HepG2 (cell line): ENCODE data around the gene B9D2. TPM values are rescaled to one million over a fixed set of nuclear protein-coding genes. Genes with fewer than 3 reads are reported as not detected.

Experiments
- ARNT ChIP-seq: fragments of 450-650 bp; IDR thresholded peaks from 2 replicates; pipeline ENCODE4 v1.6.1; 2017
- ARNTL ChIP-seq: sonication (generic); formaldehyde crosslinking; IDR thresholded peaks from 2 replicates; pipeline ENCODE4 v1.4.0; 2020; ENCODE audit warnings: mild to moderate bottlenecking, missing genetic modification reagents
- ASH2L ChIP-seq: fragments of 300-600, 200-600 bp; sonication (generic); IDR thresholded peaks from 2 replicates; pipeline ENCODE4 v1.7.0; 2017; ENCODE audit warnings: low read depth, mild to moderate bottlenecking, moderate library complexity, mixed read lengths, low read length; ENCODE audit not compliant: insufficient read length
- ATAD3A ChIP-seq: sonication (generic); formaldehyde crosslinking; IDR thresholded peaks from 2 replicates; pipeline ENCODE4 v1.4.0; 2020; ENCODE audit warnings: missing genetic modification reagents
- ATM ChIP-seq: fragments of 450-650 bp; IDR thresholded peaks from 2 replicates; pipeline ENCODE4 v1.7.1; 2017; ENCODE audit warnings: mild to moderate bottlenecking, borderline replicate concordance
- EZH2 ChIP-seq: conservative IDR thresholded peaks from 2 replicates; pipeline ENCODE4 v1.6.1; 2012; ENCODE audit warnings: mild to moderate bottlenecking, low read depth, low read length, moderate library complexity
- FOXC1 ChIP-seq: sonication (generic); formaldehyde crosslinking; IDR thresholded peaks from 2 replicates; pipeline ENCODE4 v1.8.0; 2022; ENCODE audit warnings: mild to moderate bottlenecking, missing genetic modification reagents, borderline replicate concordance
- MTERF4 ChIP-seq: sonication (generic); formaldehyde crosslinking; IDR thresholded peaks from 2 replicates; pipeline ENCODE4 v1.8.0; 2023; ENCODE audit warnings: mild to moderate bottlenecking, missing genetic modification reagents
- MXD1 ChIP-seq: sonication (generic); formaldehyde crosslinking; IDR thresholded peaks from 2 replicates; pipeline ENCODE4 v1.4.0; 2020; ENCODE audit warnings: mild to moderate bottlenecking, missing genetic modification reagents
- NFE2L1 ChIP-seq: sonication (generic); formaldehyde crosslinking; IDR thresholded peaks from 2 replicates; pipeline ENCODE4 v1.4.0; 2020; ENCODE audit warnings: missing genetic modification reagents, mild to moderate bottlenecking, borderline replicate concordance
- PPARG ChIP-seq: conservative IDR thresholded peaks from 2 replicates; pipeline ENCODE4 v1.6.1; 2016; ENCODE audit warnings: missing biosample characterization, missing genetic modification reagents
- SAFB2 ChIP-seq: sonication (generic); formaldehyde crosslinking; IDR thresholded peaks from 2 replicates; pipeline ENCODE4 v1.5.1; 2020; ENCODE audit warnings: missing genetic modification reagents, low read depth, mild to moderate bottlenecking, borderline replicate concordance
- SMAD1 ChIP-seq: sonication (generic); formaldehyde crosslinking; IDR thresholded peaks from 2 replicates; pipeline ENCODE4 v1.4.0; 2020; ENCODE audit warnings: missing genetic modification reagents, low read depth, mild to moderate bottlenecking, borderline replicate concordance
- TOPORS ChIP-seq: sonication (generic); formaldehyde crosslinking; IDR thresholded peaks from 2 replicates; pipeline ENCODE4 v1.8.0; 2023; ENCODE audit warnings: mild to moderate bottlenecking, missing genetic modification reagents
- ZFP37 ChIP-seq: sonication (generic); formaldehyde crosslinking; IDR thresholded peaks from 2 replicates; pipeline ENCODE4 v1.4.0; 2020; ENCODE audit warnings: missing genetic modification reagents, borderline replicate concordance
- ZKSCAN1 ChIP-seq: fragments of 150-350 bp; IDR thresholded peaks from 2 replicates; pipeline ENCODE4 v1.6.1; 2014; ENCODE audit warnings: low read length
- ZNF350 ChIP-seq: sonication (generic); formaldehyde crosslinking; IDR thresholded peaks from 2 replicates; pipeline ENCODE4 v1.4.0; 2020; ENCODE audit warnings: mild to moderate bottlenecking, low read depth, missing genetic modification reagents, borderline replicate concordance
- ZNF530 ChIP-seq: sonication (generic); formaldehyde crosslinking; IDR thresholded peaks from 2 replicates; pipeline ENCODE4 v1.5.0; 2020; ENCODE audit warnings: low read depth, mild to moderate bottlenecking, missing genetic modification reagents
- ZNF703 ChIP-seq: sonication (generic); formaldehyde crosslinking; IDR thresholded peaks from 2 replicates; pipeline ENCODE4 v1.5.1; 2020; ENCODE audit warnings: missing genetic modification reagents, mild to moderate bottlenecking, moderate library complexity, borderline replicate concordance
- ZNF713 ChIP-seq: sonication (generic); formaldehyde crosslinking; IDR thresholded peaks from 2 replicates; pipeline ENCODE4 v1.4.0; 2020; ENCODE audit warnings: mild to moderate bottlenecking, missing genetic modification reagents
- ZNF790 ChIP-seq: sonication (generic); formaldehyde crosslinking; IDR thresholded peaks from 2 replicates; pipeline ENCODE4 v1.8.0; 2022; ENCODE audit warnings: missing genetic modification reagents, mild to moderate bottlenecking, borderline replicate concordance
- ZSCAN12 ChIP-seq: sonication (generic); formaldehyde crosslinking; IDR thresholded peaks from 2 replicates; pipeline ENCODE4 v1.9.0; 2021; ENCODE audit warnings: mild to moderate bottlenecking, missing genetic modification reagents
- polyA plus RNA-seq, 8 experiments: library from polyadenylated mRNA; depleted of rRNA in 3 of 8; stranded (reverse) in 7 of 8; unstranded in 1 of 8; fragments of >200 nt; fragmentation: Illumina TruSeq in 4 of 8; extraction: Trizol in 4 of 8; gene quantifications; 2 replicates each; pipeline versions ENCODE4 v1.2.1 to v1.2.3, GENCODE V29; 2011 to 2016; ENCODE audit warnings: low read depth in 4 of 8, missing spikeins in 1 of 8, mixed read lengths in 1 of 8; ENCODE audit not compliant: insufficient read depth in 1 of 8
- total RNA-seq, 5 experiments: library from RNA; depleted of rRNA; stranded (reverse); fragments of >200 nt; fragmentation: Illumina TruSeq; extraction: Trizol; gene quantifications; 2 replicates each; pipeline ENCODE4 v1.2.3, GENCODE V29; 2016; ENCODE audit warnings: low read depth in 1 of 5
- TF ChIP-seq, protein P1 (sequence below): sonication (generic); formaldehyde crosslinking; IDR thresholded peaks from 2 replicates; pipeline ENCODE4 v1.4.0; 2020; ENCODE audit warnings: missing genetic modification reagents, borderline replicate concordance
- TF ChIP-seq, protein P2 (sequence below): sonication (generic); formaldehyde crosslinking; IDR thresholded peaks from 2 replicates; pipeline ENCODE4 v1.5.1; 2020; ENCODE audit warnings: mild to moderate bottlenecking, missing genetic modification reagents, moderate library complexity

The B9D2 gene
- total and polyA plus RNA-seq, 2 of the 13 experiments (the other 11 are each of a cell fraction or from before 2014, with no cell fraction given): 3.1 to 4.4 TPM

DNA sequence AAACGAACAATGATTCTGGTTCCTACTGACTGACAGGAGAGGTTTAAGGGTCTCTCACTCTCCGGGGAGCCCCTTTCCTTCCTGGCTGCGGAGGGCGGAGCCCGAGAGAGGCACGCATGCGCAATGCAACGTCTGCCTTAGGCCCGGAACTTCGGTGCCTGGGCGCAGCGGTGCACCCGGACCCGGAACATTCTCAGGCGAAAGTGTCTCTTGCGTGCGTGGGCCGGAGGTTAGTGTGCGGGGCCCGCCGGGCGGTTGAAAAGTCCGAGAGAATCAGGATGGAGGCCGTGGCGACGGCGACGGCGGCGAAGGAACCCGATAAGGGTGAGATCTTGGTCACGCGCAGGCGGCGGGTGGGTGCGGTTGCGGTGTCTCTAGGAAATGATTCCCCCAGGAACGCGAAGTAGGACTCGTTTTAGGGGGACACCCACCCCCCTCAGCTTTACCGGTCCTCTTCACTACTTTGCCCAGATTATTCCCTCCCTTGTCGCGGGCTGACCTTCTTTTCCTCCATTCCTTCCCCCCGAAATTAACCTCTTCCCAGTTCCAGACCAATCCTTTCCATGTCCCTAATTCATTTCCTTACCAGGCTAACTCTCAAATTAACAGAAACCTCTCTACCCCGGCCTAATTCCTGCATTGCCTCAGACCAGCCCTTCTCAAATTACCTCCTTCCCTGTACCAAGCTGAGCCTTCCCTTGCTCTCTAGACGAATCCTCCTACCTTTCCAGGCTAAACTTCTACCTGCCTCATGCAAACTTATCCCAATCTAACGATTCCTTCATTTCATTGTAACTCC is 53.7 kb downstream of the B9D2 start, which contains the start of gene CCDC97 (continued):
- TF ChIP-seq ATAD3A (CRISPR knock-in tag) (no peak), ATM (no peak), PPARG (CRISPR knock-in tag) (no peak), ZNF530 (CRISPR knock-in tag) (no peak), ARNTL (CRISPR knock-in tag) (0 out of 2 replicates have a peak, but pooled peaks have one; percentile 55), EZH2 (no peak), ARNT (no peak), TOPORS (CRISPR knock-in tag) (0 out of 2 replicates have a peak, but pooled peaks have one; percentile 63), ZNF703 (no peak), ASH2L (peak; percentile 99), ZKSCAN1 (peak; percentile 37; the same call in 1 of the 2 replicates), ZNF713 (no peak), NFE2L1 (CRISPR knock-in tag) (0 out of 2 replicates have a peak, but pooled peaks have one; percentile 48), ZNF350 (CRISPR knock-in tag) (peak; percentile 92; the same call in 1 of the 2 replicates), ZNF790 (CRISPR knock-in tag) (no peak), MTERF4 (CRISPR knock-in tag) (no peak), ZSCAN12 (no peak; the same call in 1 of the 2 replicates), SAFB2 (CRISPR knock-in tag) (no peak; the same call in 1 of the 2 replicates), MXD1 (peak; percentile 72; the same call in 1 of the 2 replicates), SMAD1 (CRISPR knock-in tag) (no peak), ZFP37 (CRISPR knock-in tag) (peak; percentile 81), FOXC1 (CRISPR knock-in tag) (peak; percentile 87; the same call in 1 of the 2 replicates)
- TF ChIP-seq, protein P1, sequence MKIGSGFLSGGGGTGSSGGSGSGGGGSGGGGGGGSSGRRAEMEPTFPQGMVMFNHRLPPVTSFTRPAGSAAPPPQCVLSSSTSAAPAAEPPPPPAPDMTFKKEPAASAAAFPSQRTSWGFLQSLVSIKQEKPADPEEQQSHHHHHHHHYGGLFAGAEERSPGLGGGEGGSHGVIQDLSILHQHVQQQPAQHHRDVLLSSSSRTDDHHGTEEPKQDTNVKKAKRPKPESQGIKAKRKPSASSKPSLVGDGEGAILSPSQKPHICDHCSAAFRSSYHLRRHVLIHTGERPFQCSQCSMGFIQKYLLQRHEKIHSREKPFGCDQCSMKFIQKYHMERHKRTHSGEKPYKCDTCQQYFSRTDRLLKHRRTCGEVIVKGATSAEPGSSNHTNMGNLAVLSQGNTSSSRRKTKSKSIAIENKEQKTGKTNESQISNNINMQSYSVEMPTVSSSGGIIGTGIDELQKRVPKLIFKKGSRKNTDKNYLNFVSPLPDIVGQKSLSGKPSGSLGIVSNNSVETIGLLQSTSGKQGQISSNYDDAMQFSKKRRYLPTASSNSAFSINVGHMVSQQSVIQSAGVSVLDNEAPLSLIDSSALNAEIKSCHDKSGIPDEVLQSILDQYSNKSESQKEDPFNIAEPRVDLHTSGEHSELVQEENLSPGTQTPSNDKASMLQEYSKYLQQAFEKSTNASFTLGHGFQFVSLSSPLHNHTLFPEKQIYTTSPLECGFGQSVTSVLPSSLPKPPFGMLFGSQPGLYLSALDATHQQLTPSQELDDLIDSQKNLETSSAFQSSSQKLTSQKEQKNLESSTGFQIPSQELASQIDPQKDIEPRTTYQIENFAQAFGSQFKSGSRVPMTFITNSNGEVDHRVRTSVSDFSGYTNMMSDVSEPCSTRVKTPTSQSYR (CRISPR knock-in tag): peak; percentile 58; the same call in 1 of the 2 replicates
- TF ChIP-seq, protein P2, sequence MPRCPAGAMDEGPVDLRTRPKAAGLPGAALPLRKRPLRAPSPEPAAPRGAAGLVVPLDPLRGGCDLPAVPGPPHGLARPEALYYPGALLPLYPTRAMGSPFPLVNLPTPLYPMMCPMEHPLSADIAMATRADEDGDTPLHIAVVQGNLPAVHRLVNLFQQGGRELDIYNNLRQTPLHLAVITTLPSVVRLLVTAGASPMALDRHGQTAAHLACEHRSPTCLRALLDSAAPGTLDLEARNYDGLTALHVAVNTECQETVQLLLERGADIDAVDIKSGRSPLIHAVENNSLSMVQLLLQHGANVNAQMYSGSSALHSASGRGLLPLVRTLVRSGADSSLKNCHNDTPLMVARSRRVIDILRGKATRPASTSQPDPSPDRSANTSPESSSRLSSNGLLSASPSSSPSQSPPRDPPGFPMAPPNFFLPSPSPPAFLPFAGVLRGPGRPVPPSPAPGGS (CRISPR knock-in tag): no peak
